Middle frontal gyrus (tissue), 1 donor: ENCODE results near the gene MPRIP.
A peak's percentile ranks its signal among the peaks of the same experiment; 100 is the strongest.
"Not testable (repeated sequence)": the region's sequence is repeated elsewhere in the genome, so short reads cannot be mapped to it uniquely, and the experiment has no call there.

Experiments used
- DNase-seq: peaks from one replicate; pipeline ENCODE4 v3.0.0-alpha.2; 2015; ENCODE audit warnings: low spot score; ENCODE audit errors: extremely low spot score

The MPRIP gene

GRCh38 chr17:17181666-17182597, 139.7 kb downstream of the MPRIP start:
- DNase-seq = no peak

GRCh38 chr17:17182598-17183136, 140.4 kb downstream of the MPRIP start:
- DNase-seq = no peak

- no peak for DNase-seq
Measured at GRCh38 chr17:17183744-17184143, 141.5 kb downstream of the MPRIP start.

GRCh38 chr17:17184985-17185757, 142.9 kb downstream of the MPRIP start:
- DNase-seq = not testable (repeated sequence)

GRCh38 chr17:17186051-17186450, 143.8 kb downstream of the MPRIP start:
- no peak for DNase-seq

GRCh38 chr17:17186551-17187505, 144.6 kb downstream of the MPRIP start:
- no peak for DNase-seq

- no peak for DNase-seq
Measured at GRCh38 chr17:17188586-17188985, 146.3 kb downstream of the MPRIP start.

GRCh38 chr17:17189559-17189958, 147.3 kb downstream of the MPRIP start:
- no peak for DNase-seq

GRCh38 chr17:17190188-17190587, 147.9 kb downstream of the MPRIP start:
- DNase-seq = no peak

GRCh38 chr17:17191346-17191792, 149.1 kb downstream of the MPRIP start:
- no peak for DNase-seq

GRCh38 chr17:17191961-17192381, 149.7 kb downstream of the MPRIP start:
- peak; percentile 44 for DNase-seq

GRCh38 chr17:17195466-17195865, 153.2 kb downstream of the MPRIP start:
- DNase-seq = not testable (repeated sequence)

GRCh38 chr17:17196776-17197175, 154.5 kb downstream of the MPRIP start:
- no peak for DNase-seq

GRCh38 chr17:17198281-17198680, 156.0 kb downstream of the MPRIP start:
- DNase-seq = no peak

- DNase-seq = no peak
Measured at GRCh38 chr17:17200311-17200710, 158.1 kb downstream of the MPRIP start.

- no peak for DNase-seq
Measured at GRCh38 chr17:17200831-17201230, 158.6 kb downstream of the MPRIP start.

GRCh38 chr17:17201271-17201670, 159.0 kb downstream of the MPRIP start:
- no peak for DNase-seq

- DNase-seq = no peak
Measured at GRCh38 chr17:17201907-17202306, 159.7 kb downstream of the MPRIP start.

GRCh38 chr17:17203173-17203730, 161.0 kb downstream of the MPRIP start:
- no peak for DNase-seq

GRCh38 chr17:17204041-17204591, 161.9 kb downstream of the MPRIP start:
- DNase-seq = no peak
